HepG2 (cell line): Measurements from ENCODE around the gene TMEM129. TPM values are rescaled to one million over a fixed set of nuclear protein-coding genes. Genes with fewer than 3 reads are reported as not detected.

ENCODE experiments used
- ATAC-seq: fragments of 200-7000 bp; cut with Tn5 transposase; 3 replicates; pipeline ENCODE4 v1.9.1; 2020; ENCODE audit warnings: mild to moderate bottlenecking, moderate library complexity
- BruUV-seq: library from RNA; stranded (reverse); fragments of 400-500 nt; replicated peaks from 2 replicates; lab custom pipeline; 2021; lab: Mats Ljungman, UMichigan
- CTCF ChIA-PET: fragments of 300-600 bp; formaldehyde crosslinking; extraction: SDS; loops from one replicate; lab custom pipeline; 2021; ENCODE audit warnings: low total read pairs, inconsistent platforms, low intra/inter-chr PET ratio; lab: Yijun Ruan, JAX
- POLR2A ChIA-PET: fragments of 350-600 bp; sonication (Branson Sonifier 250); formaldehyde crosslinking; loops from one replicate; lab custom pipeline; 2020; ENCODE audit warnings: antibody characterized with exemption, inconsistent platforms; lab: Yijun Ruan, JAX
- DNase-seq: peaks from one replicate; pipeline ENCODE4 v3.0.0-alpha.2; 2015; ENCODE audit warnings: low spot score
- FAIRE-seq: peaks from 3 replicates; lab custom pipeline; 2011; peaks lifted over from hg19 to GRCh38; lab: Jason Lieb, UNC
- H2AFZ ChIP-seq: one replicate; pipeline ENCODE4 v1.6.1; 2011; ENCODE audit warnings: low read length, inconsistent platforms
- H3K27ac ChIP-seq: fragments of 300-600 bp; 3 replicates; pipeline ENCODE4 v1.8.0; 2011; ENCODE audit warnings: mixed run types, mild to moderate bottlenecking, mixed read lengths, low read length, inconsistent platforms; ENCODE audit not compliant: insufficient read depth; ENCODE audit errors: extremely low read length
- H3K27me3 ChIP-seq, 2 experiments: fragments of 200-600 bp in 1 of 2; 2 replicates in 1 of 2; 3 replicates in 1 of 2; pipeline versions ENCODE4 v1.6.0 to v1.8.0; 2011; ENCODE audit warnings: low read length in 2 of 2, mild to moderate bottlenecking in 2 of 2, moderate library complexity in 2 of 2, inconsistent platforms in 1 of 2; ENCODE audit not compliant: insufficient read depth in 2 of 2, control insufficient read depth in 1 of 2
- H3K36me3 ChIP-seq, 2 experiments: fragments of 200-600 bp in 1 of 2; replicated peaks in 1 of 2; 2 replicates in 1 of 2; 3 replicates in 1 of 2; pipeline versions ENCODE4 v1.5.1 to v1.8.0; 2011; ENCODE audit warnings: low read length in 2 of 2, inconsistent platforms in 1 of 2; ENCODE audit not compliant: insufficient read depth in 2 of 2, control insufficient read depth in 1 of 2
- H3K4me1 ChIP-seq: 2 replicates; pipeline ENCODE4 v1.5.1; 2012; ENCODE audit warnings: low read length, inconsistent platforms; ENCODE audit not compliant: insufficient read depth
- H3K4me2 ChIP-seq: 2 replicates; pipeline ENCODE4 v1.6.0; 2011; ENCODE audit warnings: low read depth, low read length, inconsistent platforms
- H3K4me3 ChIP-seq, 3 experiments: fragments of 200-600 bp in 1 of 3; sonication (generic), shearing (Covaris generic) in 1 of 3; replicated peaks in 1 of 3; 2 replicates each; pipeline ENCODE4 v1.5.1; 2011 to 2016; ENCODE audit warnings: low read length in 3 of 3, inconsistent platforms in 2 of 3, low read depth in 2 of 3, mild to moderate bottlenecking in 2 of 3, control low read depth in 1 of 3, mixed read lengths in 1 of 3; ENCODE audit not compliant: insufficient read depth in 1 of 3
- H3K79me2 ChIP-seq: one replicate; pipeline ENCODE4 v1.6.1; 2011; ENCODE audit warnings: low read length, inconsistent platforms; ENCODE audit not compliant: insufficient read depth
- H3K9ac ChIP-seq: 2 replicates; pipeline ENCODE4 v1.6.0; 2011; ENCODE audit warnings: mild to moderate bottlenecking, low read depth, low read length, inconsistent platforms; ENCODE audit not compliant: insufficient read depth
- H3K9me3 ChIP-seq: 2 replicates; pipeline ENCODE4 v1.5.1; 2012; ENCODE audit warnings: mild to moderate bottlenecking, low read length
- H4K20me1 ChIP-seq: 2 replicates; pipeline ENCODE4 v1.6.0; 2011; ENCODE audit warnings: inconsistent platforms, mild to moderate bottlenecking, low read length, moderate library complexity; ENCODE audit not compliant: insufficient read depth
- HOXD1 ChIP-seq: sonication (generic); formaldehyde crosslinking; IDR thresholded peaks from 2 replicates; pipeline ENCODE4 v1.5.0; 2020; ENCODE audit warnings: missing genetic modification reagents
- KDM4B ChIP-seq: sonication (generic); formaldehyde crosslinking; IDR thresholded peaks from 2 replicates; pipeline ENCODE4 v1.4.0; 2020; ENCODE audit warnings: missing genetic modification reagents
- MAZ ChIP-seq, 2 experiments: sonication (generic) in 1 of 2; formaldehyde crosslinking in 1 of 2; IDR thresholded peaks; 2 replicates each; pipeline versions ENCODE4 v1.5.0 to v1.6.1; 2012 to 2020; ENCODE audit warnings: low read depth in 2 of 2, mild to moderate bottlenecking in 2 of 2, borderline replicate concordance in 1 of 2, improper control_type of control experiment in 1 of 2, low read length in 1 of 2, missing genetic modification reagents in 1 of 2, moderate library complexity in 1 of 2
- MBD4 ChIP-seq: IDR thresholded peaks from 2 replicates; pipeline ENCODE4 v1.6.1; 2012; ENCODE audit warnings: low read length, inconsistent platforms, borderline replicate concordance
- PHF21A ChIP-seq: sonication (generic); formaldehyde crosslinking; IDR thresholded peaks from 2 replicates; pipeline ENCODE4 v1.5.0; 2020; ENCODE audit warnings: mild to moderate bottlenecking, missing genetic modification reagents
- RFXAP ChIP-seq: sonication (generic); formaldehyde crosslinking; IDR thresholded peaks from 2 replicates; pipeline ENCODE4 v1.4.0; 2020; ENCODE audit warnings: missing genetic modification reagents, borderline replicate concordance
- SNAPC2 ChIP-seq: sonication (generic); formaldehyde crosslinking; IDR thresholded peaks from 2 replicates; pipeline ENCODE4 v1.8.1; 2022; ENCODE audit warnings: mild to moderate bottlenecking, missing genetic modification reagents
- SP4 ChIP-seq: sonication (generic); formaldehyde crosslinking; IDR thresholded peaks from 2 replicates; pipeline ENCODE4 v1.8.1; 2023; ENCODE audit warnings: mild to moderate bottlenecking, missing genetic modification reagents
- ZBTB21 ChIP-seq: sonication (generic); formaldehyde crosslinking; IDR thresholded peaks from 2 replicates; pipeline ENCODE4 v1.4.0; 2020; ENCODE audit warnings: missing genetic modification reagents
- ZNF605 ChIP-seq: sonication (generic); formaldehyde crosslinking; IDR thresholded peaks from 2 replicates; pipeline ENCODE4 v1.8.0; 2022; ENCODE audit warnings: mild to moderate bottlenecking, missing genetic modification reagents
- ZNF619 ChIP-seq: sonication (generic); formaldehyde crosslinking; IDR thresholded peaks from 2 replicates; pipeline ENCODE4 v1.4.0; 2020; ENCODE audit warnings: mild to moderate bottlenecking, missing genetic modification reagents
- WGBS: methylation state at CpG from one replicate; pipeline ENCODE4 v1.1.6; 2017; ENCODE audit warnings: low lambda C conversion rate; 5-methylcytosine and 5-hydroxymethylcytosine counted together
- in situ Hi-C: cut with HindIII; loops from 2 replicates; pipeline ENCODE4 v1.10.0; 2017; ENCODE audit warnings: low pct_unique_long_range_greater_than_20kb; ENCODE audit not compliant: extremely low pct_ligation_motif_present
- intact Hi-C: fragments of 100-400 bp; cut with micrococcal nuclease; formaldehyde crosslinking; loops from one replicate; pipeline ENCODE4 v1.10.0; 2022; ENCODE audit not compliant: unreplicated experiment
- polyA plus RNA-seq, 8 experiments: library from polyadenylated mRNA; depleted of rRNA in 3 of 8; stranded (reverse) in 7 of 8; unstranded in 1 of 8; fragments of >200 nt; fragmentation: Illumina TruSeq in 4 of 8; extraction: Trizol in 4 of 8; gene quantifications; 2 replicates each; pipeline versions ENCODE4 v1.2.1 to v1.2.3, GENCODE V29; 2011 to 2016; ENCODE audit warnings: low read depth in 4 of 8, missing spikeins in 1 of 8, mixed read lengths in 1 of 8; ENCODE audit not compliant: insufficient read depth in 1 of 8
- total RNA-seq, 5 experiments: library from RNA; depleted of rRNA; stranded (reverse); fragments of >200 nt; fragmentation: Illumina TruSeq; extraction: Trizol; gene quantifications; 2 replicates each; pipeline ENCODE4 v1.2.3, GENCODE V29; 2016; ENCODE audit warnings: low read depth in 1 of 5
- TF ChIP-seq, protein P1 (sequence below): sonication (generic); formaldehyde crosslinking; IDR thresholded peaks from 2 replicates; pipeline ENCODE4 v1.5.0; 2020; ENCODE audit warnings: mild to moderate bottlenecking, missing genetic modification reagents
- TF ChIP-seq, protein P2 (sequence below): sonication (generic); formaldehyde crosslinking; IDR thresholded peaks from 2 replicates; pipeline ENCODE4 v1.5.1; 2020; ENCODE audit warnings: mild to moderate bottlenecking, moderate library complexity, missing genetic modification reagents
- TF ChIP-seq, protein P3 (sequence below): sonication (generic); formaldehyde crosslinking; IDR thresholded peaks from 2 replicates; pipeline ENCODE4 v1.8.0; 2022; ENCODE audit warnings: mild to moderate bottlenecking, missing genetic modification reagents, moderate library complexity
- TF ChIP-seq, protein P4 (sequence below): sonication (generic); formaldehyde crosslinking; conservative IDR thresholded peaks from 2 replicates; pipeline ENCODE4 v1.4.0; 2020; ENCODE audit warnings: missing genetic modification reagents

TMEM129 gene
- total and polyA plus RNA-seq, 2 of the 13 experiments (the other 11 are each of a cell fraction or from before 2014, with no cell fraction given), result 19.0 to 25.8 TPM

DNA sequence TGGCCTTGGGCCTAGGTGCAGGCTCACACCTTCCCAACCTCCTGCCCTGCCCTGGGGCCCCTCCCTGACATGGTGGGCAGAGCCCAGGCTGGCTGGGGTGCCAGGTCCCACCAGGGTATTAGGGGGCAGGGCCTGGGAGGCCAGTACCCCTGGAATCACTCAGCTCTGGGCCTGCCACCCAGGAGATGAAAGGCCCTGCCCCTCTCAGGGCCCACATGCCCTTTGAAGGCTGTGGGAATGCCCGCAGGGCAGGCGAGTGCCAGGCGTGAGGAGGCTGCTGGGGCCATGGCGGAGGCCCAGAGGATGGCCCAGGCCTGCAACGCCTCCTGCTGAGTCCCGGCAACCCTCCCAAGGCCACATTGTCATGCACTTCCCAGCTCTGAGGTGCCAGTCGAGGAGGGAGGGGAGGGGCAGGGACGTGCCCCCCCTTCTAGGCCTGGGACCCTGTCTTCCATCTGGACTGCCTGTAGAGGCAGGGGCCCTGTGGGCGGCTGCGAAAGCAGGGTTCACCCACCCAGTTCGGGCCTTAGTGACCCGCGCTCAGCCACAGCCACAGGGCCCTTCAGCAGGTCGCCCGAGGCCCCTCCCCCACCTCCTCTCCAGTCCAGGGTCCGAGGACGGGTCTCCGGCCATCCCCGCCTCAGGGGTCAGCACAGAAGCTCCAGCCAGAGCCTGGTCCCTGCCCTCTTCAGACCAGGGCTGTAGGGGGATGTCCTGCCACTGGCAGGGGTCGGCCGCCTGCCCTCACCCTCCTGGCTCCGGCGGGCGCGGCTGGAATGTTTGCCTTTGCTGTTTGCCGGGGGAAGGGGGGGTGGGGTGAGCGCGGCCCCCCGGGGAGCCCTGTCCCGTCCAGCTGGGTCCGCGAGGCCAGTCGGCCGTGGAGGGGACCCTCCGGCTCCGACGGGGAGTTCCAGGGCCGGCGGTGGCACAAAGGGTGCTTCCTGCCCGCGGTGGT, 45.3 kb upstream of the TMEM129 start:
- peak overlapping the region; percentile 93 for H3K27ac ChIP-seq
- POLR2A ChIA-PET, result interaction anchor here (0.8 to 34.3 kb wide), 9 partner anchors 9 to 98 kb away, joined by 3 to 1258 read pairs (median 11); partner anchors contain the start of gene FGFR3
- peak overlapping the region; percentile 88 for H3K4me2 ChIP-seq
- intact Hi-C loops (loop anchor here (2.0 kb wide), 2 partner anchors 16 to 20 kb away; no protein-coding TSS in a partner anchor), in situ Hi-C loops (no loop called here)
- peak; percentile 84 for DNase-seq
- H2AFZ ChIP-seq, result no peak overlapping the region
- FAIRE-seq, result peak; percentile 47
- peak; percentile 51 for ATAC-seq
- H3K27me3 ChIP-seq, result no peaks in the 10 kb centered on the region
- no TSS peak for BruUV-seq
- H3K9me3 ChIP-seq, result no peaks in the 10 kb centered on the region
- no CpG with 5 or more reads among the region's 41 CpGs for WGBS
- H3K36me3 ChIP-seq, result no peaks in the 10 kb centered on the region
- H3K79me2 ChIP-seq, result no peaks in the 10 kb centered on the region
- CTCF ChIA-PET, result interaction anchor here (2.0 kb wide), 1 partner anchor 18 kb away, joined by 6 read pairs; no protein-coding TSS in a partner anchor
- peak overlapping the region; percentile 71 for H3K9ac ChIP-seq
- peaks cover 83% of the 10 kb centered on the region for H3K4me1 ChIP-seq
- H3K4me3 ChIP-seq, result peak overlapping the region; percentile 42 to 71 (median 55); a peak in 5 of 6 replicates
- no peaks in the 10 kb centered on the region for H4K20me1 ChIP-seq
- TF ChIP-seq MAZ (IDR thresholded peaks at IDR 0.05; ENCODE audit: borderline replicate concordance, low read depth, low read length) (peak; percentile 19; the same call in 1 of the 2 replicates), MAZ (CRISPR knock-in tag; IDR thresholded peaks at IDR 0.05; ENCODE audit: low read depth) (peak; percentile 48), PHF21A (CRISPR knock-in tag) (peak; percentile 97), KDM4B (CRISPR knock-in tag) (no peak), SNAPC2 (CRISPR knock-in tag) (no peak), MBD4 (no peak), SP4 (peak; percentile 70; the same call in 1 of the 2 replicates), HOXD1 (CRISPR knock-in tag) (peak; percentile 53; the same call in 1 of the 2 replicates), ZNF605 (peak; percentile 37), ZBTB21 (no peak), ZNF619 (CRISPR knock-in tag) (no peak), RFXAP (CRISPR knock-in tag) (peak; percentile 82)
- TF ChIP-seq, protein P1, sequence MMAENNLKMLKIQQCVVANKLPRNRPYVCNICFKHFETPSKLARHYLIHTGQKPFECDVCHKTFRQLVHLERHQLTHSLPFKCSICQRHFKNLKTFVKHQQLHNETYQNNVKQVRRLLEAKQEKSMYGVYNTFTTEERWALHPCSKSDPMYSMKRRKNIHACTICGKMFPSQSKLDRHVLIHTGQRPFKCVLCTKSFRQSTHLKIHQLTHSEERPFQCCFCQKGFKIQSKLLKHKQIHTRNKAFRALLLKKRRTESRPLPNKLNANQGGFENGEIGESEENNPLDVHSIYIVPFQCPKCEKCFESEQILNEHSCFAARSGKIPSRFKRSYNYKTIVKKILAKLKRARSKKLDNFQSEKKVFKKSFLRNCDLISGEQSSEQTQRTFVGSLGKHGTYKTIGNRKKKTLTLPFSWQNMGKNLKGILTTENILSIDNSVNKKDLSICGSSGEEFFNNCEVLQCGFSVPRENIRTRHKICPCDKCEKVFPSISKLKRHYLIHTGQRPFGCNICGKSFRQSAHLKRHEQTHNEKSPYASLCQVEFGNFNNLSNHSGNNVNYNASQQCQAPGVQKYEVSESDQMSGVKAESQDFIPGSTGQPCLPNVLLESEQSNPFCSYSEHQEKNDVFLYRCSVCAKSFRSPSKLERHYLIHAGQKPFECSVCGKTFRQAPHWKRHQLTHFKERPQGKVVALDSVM (CRISPR knock-in tag), result peak; percentile 43; the same call in 1 of the 2 replicates
- TF ChIP-seq, protein P2, sequence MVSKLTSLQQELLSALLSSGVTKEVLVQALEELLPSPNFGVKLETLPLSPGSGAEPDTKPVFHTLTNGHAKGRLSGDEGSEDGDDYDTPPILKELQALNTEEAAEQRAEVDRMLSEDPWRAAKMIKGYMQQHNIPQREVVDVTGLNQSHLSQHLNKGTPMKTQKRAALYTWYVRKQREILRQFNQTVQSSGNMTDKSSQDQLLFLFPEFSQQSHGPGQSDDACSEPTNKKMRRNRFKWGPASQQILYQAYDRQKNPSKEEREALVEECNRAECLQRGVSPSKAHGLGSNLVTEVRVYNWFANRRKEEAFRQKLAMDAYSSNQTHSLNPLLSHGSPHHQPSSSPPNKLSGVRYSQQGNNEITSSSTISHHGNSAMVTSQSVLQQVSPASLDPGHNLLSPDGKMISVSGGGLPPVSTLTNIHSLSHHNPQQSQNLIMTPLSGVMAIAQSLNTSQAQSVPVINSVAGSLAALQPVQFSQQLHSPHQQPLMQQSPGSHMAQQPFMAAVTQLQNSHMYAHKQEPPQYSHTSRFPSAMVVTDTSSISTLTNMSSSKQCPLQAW, result peak; percentile 52; the same call in 1 of the 2 replicates
- TF ChIP-seq, protein P3, sequence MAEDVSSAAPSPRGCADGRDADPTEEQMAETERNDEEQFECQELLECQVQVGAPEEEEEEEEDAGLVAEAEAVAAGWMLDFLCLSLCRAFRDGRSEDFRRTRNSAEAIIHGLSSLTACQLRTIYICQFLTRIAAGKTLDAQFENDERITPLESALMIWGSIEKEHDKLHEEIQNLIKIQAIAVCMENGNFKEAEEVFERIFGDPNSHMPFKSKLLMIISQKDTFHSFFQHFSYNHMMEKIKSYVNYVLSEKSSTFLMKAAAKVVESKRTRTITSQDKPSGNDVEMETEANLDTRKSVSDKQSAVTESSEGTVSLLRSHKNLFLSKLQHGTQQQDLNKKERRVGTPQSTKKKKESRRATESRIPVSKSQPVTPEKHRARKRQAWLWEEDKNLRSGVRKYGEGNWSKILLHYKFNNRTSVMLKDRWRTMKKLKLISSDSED (CRISPR knock-in tag), result 0 out of 2 replicates have a peak, but pooled peaks have one; percentile 83
- TF ChIP-seq, protein P4, sequence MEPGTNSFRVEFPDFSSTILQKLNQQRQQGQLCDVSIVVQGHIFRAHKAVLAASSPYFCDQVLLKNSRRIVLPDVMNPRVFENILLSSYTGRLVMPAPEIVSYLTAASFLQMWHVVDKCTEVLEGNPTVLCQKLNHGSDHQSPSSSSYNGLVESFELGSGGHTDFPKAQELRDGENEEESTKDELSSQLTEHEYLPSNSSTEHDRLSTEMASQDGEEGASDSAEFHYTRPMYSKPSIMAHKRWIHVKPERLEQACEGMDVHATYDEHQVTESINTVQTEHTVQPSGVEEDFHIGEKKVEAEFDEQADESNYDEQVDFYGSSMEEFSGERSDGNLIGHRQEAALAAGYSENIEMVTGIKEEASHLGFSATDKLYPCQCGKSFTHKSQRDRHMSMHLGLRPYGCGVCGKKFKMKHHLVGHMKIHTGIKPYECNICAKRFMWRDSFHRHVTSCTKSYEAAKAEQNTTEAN (CRISPR knock-in tag), result 0 out of 2 replicates have a peak, but pooled peaks have one; percentile 36
